Astrocyte of the spinal cord (primary cell): ENCODE results near the gene KCNAB2.

ENCODE experiments used
- DNase-seq: peaks from one replicate; pipeline ENCODE4 v3.0.0; 2011; ENCODE audit warnings: low read depth, low spot score
- H3K4me3 ChIP-seq: 2 replicates; pipeline ENCODE4 v1.5.1; 2011; ENCODE audit warnings: low read depth, mild to moderate bottlenecking, low read length, moderate library complexity
- CTCF ChIP-seq: IDR thresholded peaks from 2 replicates; pipeline ENCODE4 v1.5.1; 2012; ENCODE audit warnings: low read depth, mild to moderate bottlenecking, low read length, inconsistent platforms
- in situ Hi-C: cut with HindIII; loops from 2 replicates; pipeline ENCODE4 v1.10.0; 2017; ENCODE audit warnings: low sequenced_read_pairs

The KCNAB2 gene

GRCh38 chr1:6093611-6094010 is 47.9 kb downstream of the KCNAB2 start:
- no peak for DNase-seq
- no peak overlapping the region for H3K4me3 ChIP-seq
- in situ Hi-C loops = no loop called here
- TF ChIP-seq CTCF = no peak

DNA sequence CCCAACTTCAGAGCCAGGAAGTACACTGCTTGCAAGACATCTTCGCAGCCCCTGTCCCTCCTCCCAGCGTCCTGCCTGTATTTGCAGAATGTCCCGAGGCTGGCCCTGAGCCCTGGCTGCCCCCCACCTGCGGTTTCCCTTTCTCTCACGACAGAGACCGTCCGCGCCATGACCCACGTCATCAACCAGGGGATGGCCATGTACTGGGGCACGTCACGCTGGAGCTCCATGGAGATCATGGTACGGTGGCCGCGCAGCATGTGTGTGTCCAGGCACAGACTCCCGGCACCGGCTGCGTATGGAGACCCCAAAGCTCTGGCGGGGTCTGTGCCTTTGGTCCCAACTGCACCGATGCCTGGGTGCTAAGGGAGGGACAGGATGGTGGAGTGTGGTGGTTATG is 48.6 kb downstream of the KCNAB2 start:
- H3K4me3 ChIP-seq = no peak overlapping the region
- in situ Hi-C loops = no loop called here
- DNase-seq = no peak
- no peak for TF ChIP-seq CTCF

- in situ Hi-C loops = no loop called here
- TF ChIP-seq CTCF = no peak
- no peak overlapping the region for H3K4me3 ChIP-seq
- no peak for DNase-seq
Measured at GRCh38 chr1:6094801-6095505, 49.3 kb downstream of the KCNAB2 start.

DNA sequence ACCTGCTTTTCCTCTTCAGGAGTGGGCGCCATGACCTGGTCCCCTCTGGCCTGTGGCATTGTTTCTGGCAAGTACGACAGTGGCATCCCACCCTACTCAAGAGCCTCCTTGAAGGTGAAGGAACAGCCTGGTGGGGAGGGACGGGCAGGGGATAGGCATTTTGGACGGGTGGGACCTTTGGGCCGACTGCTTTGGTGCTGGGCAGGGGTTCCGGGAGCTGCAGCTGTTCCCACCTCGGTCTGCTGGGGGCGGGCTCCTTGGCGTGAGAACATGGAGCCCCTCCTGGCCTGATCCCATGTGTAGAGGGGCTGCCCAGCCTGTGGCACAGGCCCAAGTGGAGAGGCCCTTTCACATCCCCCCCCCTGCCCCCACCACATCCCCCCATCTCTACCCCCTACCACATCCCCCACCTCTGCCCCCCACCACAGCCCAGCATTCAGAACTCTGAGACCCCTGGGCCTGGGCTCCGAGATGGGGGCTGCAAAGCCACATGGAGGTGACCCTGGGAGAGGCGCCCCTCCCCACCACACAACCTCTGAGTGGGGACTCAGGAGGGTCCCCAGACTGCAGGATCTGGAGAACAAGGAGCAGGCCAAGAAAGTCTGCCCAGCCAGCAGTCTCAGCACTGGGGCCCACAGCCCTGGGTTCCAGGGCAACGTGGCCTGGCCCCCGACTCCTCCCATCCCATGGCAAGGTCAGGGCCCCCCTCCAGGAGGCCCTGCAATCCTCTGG is 50.0 kb downstream of the KCNAB2 start:
- TF ChIP-seq CTCF = no peak
- no peak for DNase-seq
- H3K4me3 ChIP-seq = no peak overlapping the region
- in situ Hi-C loops = no loop called here

GRCh38 chr1:6096243-6097116 is 50.8 kb downstream of the KCNAB2 start:
- in situ Hi-C loops = no loop called here
- no peak for TF ChIP-seq CTCF
- no peak for DNase-seq

GRCh38 chr1:6097117-6097595 is 51.5 kb downstream of the KCNAB2 start:
- in situ Hi-C loops = no loop called here
- no peak overlapping the region for H3K4me3 ChIP-seq
- no peak for TF ChIP-seq CTCF
- DNase-seq = no peak

More at GRCh38 chr1:6096243-6097116, 50.8 kb downstream of the KCNAB2 start:
- H3K4me3 ChIP-seq = no peak overlapping the region
